Activated CD8-positive, alpha-beta memory T cell treated with anti-CD3 and anti-CD28 coated beads for 4 hours (primary cell): ENCODE results near the gene CTDP1.

Experiments
- DNase-seq, 2 donors: peaks; one replicate each; pipeline ENCODE4 v3.0.0-alpha.2; 2020; ENCODE audit warnings: low read depth in 2 of 2

CTDP1 gene

GRCh38 chr18:79765491-79766245 lies 86.1 kb downstream of the CTDP1 start:
- no peak for DNase-seq

DNA sequence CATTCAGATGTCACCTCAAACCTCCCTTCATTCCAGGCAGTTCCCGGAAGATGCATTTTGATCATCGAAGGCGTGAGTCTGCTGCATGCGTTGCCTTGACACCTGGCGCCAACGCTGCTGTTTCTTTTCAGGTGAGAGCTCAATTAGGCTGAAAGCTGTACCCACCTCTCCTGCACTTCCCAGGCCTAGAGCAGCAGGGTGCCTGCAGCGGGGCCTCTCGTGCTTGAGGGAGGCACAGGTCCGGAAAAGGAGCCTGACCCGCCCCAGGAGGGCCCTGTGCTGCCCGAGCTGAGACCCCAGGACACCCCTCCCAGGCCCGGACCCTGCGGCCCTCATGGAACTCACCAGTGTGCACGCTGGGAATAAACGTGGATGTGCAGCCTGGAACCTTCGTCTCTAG lies 86.7 kb downstream of the CTDP1 start:
- DNase-seq = no peak

- no peak for DNase-seq
Measured at GRCh38 chr18:79768745-79769144, 89.1 kb downstream of the CTDP1 start.

DNA sequence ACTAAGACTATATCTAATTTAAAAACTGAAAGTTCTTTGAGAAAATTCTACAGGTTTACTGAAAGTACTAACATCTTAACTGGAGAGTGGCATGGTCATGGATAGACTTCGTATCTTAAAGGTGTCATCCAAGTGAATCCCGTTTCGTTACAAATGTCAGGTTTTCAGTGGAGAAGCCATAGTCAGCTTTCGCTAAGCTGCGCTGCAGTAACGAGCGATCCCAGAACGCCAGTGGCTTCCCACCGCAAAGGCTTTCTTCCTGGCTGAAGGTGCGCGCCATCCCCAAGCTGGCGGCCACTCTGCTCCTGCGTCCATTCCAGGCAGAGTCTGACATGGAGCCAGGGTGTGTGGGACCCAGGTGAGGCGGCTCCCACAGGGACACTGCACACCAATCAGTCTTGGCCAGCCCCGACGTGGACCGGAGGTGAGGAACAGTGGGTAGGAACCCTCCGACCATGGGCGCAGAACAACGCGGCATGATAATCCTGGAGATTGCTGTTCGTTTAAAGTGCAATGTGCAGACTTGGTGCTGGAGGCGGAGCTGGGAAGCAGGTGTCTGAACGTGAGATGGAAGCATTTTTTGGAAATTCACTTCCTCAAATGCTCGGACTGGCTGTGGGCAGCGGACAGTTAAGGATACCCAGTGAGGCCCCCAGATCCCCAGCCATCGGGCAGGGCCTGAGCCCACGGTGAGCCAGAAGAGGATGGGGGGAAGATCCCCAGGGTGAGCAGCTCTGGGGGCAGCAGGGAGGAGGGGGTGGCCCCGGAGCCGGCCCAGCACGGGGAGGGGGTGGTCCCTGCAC lies 90.3 kb downstream of the CTDP1 start:
- DNase-seq = no peak

- DNase-seq = no peak
Measured at GRCh38 chr18:79770501-79770815, 90.9 kb downstream of the CTDP1 start.

GRCh38 chr18:79770826-79771225 lies 91.2 kb downstream of the CTDP1 start:
- no peak for DNase-seq

- no peak for DNase-seq
Measured at GRCh38 chr18:79771446-79772107, 92.0 kb downstream of the CTDP1 start.

DNA sequence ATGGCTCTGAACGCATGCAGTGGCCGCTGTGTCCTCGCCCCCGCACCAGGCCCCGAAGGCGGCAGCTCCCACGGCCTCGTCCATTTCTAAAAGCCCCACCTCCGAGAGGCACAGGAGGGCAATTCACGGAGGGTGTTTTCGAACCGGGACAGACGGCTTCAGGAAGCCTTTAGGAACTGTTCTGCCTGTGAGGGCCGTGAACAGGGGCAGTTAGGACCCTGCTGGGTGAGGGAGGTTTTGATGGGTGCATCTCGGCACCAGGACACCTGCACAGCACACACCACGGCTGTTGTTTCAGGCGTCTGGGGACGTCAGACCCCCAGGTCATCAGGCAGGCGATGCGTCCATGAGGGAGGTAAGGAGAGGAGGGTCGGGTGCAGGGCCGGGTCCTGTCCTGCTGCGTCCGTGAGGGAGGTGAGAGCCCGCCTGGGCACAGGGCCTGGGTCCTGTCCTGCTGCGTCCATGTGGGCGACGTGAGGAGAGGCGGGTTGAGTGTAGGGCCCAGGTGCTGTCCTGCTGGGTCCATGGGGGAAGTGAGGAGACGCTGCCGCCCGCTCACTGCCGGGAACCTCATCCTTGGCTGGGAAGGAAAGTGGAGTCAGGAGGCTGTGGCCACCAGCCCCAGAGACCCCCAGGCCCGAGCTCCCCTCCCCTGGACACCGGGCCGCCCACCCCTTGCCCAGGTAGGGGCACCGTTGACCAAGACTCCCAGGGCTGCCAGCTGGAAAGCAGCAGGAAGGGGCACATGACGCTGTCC lies 92.7 kb downstream of the CTDP1 start:
- DNase-seq = no peak

DNA sequence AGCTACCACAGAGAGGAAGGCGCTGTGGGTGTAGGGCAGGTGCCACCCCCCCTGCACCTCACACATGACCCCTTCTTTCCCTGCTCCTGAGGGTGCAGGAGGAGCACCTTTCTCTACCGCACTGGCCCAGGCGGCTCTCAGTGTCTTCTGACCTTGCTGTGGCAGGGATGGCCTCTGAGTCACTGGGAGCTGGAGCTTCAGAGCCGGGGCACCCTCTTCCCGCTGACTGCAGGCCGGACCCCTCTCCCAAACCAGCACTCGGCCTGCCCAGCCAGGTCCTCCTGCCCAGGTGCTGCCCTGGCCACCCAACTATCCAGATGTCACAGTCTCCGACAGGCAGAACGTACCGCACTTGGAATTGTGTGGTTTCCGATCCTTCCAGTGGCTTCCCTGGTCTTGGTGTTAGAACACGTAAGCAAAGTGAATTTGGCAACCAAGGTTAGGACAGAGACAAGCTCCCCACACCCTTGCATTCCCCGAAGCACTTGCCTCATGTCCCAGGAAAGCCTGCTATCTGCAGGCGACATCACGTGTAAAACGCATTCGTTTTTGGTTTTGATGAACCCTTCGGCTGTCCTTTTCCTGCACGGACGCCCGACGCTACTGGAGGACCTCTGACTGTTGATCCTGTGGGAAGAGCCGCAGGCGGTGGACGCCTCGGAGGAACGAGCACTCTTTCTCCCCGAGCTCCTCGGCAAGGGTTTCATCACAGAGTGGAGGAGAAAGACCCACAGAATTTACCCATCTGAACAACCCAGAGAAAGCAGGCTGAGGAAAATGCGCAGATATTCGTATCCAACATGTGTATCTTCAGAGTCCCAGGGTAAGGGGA lies 93.5 kb downstream of the CTDP1 start:
- DNase-seq = no peak

- no peak for DNase-seq
Measured at GRCh38 chr18:79774111-79774510, 94.5 kb downstream of the CTDP1 start.

GRCh38 chr18:79775441-79776221 lies 96.0 kb downstream of the CTDP1 start:
- no peak for DNase-seq

DNA sequence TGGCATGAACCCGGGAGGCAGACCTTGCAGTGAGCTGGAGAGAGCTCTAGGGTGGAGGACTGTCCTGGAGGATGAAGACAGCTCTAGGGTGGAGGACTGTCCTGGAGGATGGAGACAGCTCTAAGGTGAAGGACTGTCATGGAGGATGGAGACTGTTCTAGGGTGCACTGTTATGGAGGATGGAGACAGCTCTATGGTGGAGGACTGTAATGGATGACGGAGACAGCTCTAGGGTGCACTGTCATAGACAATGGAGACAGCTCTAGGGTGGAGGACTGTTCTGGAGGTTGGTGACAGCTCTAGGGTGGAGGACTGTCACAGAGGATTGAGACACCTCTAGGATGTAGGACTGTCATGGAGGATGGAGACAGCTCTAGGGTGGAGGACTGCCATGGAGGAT lies 97.1 kb downstream of the CTDP1 start:
- DNase-seq = no peak

- no peak for DNase-seq
Measured at GRCh38 chr18:79778291-79778791, 98.7 kb downstream of the CTDP1 start.

DNA sequence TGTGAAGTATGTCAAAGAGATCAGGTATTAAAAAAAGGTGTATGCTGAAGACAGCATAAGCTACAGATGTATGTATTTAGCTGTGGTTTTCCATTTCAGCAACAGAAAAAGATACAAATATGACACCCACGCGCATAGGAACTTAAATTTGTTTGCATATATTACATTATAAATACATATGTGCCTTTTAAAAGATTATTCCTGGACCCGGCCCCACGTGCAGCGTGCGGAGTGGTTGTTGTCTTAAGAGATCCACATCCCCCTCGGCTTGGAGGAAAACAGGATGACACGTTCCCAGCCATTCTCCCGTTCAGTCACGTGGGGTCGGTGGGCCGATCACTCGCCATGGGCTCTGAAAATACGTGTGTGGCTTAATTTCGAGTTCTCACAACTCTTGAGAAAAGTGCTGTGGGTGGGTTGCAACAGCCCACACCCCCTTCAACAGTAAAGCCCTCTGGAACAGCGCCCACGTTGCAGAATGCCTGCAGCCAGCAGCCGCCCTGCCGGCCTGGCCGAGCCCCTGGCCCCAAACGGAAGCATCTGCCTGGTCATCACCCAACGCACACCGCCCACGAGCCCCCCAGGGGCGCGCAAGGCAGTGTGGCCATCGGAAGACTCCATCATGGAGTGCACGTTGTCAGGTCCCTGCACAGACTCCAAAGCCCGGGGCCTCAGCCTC lies 99.6 kb downstream of the CTDP1 start:
- no peak for DNase-seq

- no peak for DNase-seq
Measured at GRCh38 chr18:79779700-79780190, 100.1 kb downstream of the CTDP1 start.

DNA sequence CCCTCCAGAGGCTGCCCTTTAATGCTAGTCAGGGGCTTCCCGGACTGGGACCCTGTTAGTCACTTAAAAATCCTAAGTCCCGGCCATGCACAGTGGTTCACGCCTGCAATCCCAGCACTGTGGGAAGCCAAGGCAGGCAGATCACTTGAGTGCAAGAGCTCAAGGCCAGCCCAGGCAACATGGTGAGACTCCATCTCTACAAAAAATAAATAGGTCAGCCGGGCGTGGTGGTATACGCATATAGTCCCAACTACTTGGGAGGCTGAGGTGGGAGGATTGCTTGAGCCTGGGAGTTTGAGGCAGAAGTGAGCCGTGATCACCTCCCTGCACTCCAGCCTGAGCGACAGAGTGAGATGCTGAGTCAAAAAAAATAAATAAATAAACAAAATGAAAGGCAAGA lies 100.9 kb downstream of the CTDP1 start:
- DNase-seq = no peak

GRCh38 chr18:79781331-79781941 lies 101.8 kb downstream of the CTDP1 start:
- no peak for DNase-seq

DNA sequence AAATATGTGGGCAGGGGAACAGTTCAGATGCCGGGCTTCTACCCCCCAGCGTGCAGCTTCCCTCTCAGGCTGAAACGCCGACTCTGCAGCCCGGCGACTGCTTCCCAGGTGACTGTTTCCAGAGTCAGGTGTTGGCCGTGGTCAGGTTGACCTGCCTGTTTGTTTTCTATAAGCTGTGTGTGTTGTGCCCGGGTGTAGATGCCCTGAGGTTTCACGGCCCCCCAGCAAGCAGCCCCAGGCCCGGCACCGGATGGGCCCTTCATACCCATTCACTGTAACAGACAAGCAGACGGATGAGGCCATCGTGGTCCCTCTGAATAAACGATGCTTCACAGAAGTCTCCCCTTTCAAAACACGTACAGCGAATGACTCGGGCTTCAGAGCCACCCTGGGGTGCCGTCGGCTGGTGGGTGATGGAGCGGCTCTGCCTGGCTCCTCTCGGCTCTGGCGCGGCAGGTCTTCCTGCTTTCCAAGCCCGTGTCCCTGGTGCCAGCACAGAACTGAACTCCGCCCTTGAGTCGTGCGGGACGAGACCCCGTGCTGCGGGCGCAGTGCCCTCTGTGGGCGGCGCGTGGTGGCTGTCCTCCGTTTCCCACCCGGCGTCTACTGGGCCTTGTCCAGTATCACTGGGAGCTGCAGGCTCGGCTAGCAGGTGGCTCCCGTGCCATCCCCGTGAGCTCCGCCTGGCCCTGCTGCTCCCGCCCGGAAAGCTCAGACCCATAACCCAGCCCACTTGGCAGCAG lies 103.1 kb downstream of the CTDP1 start:
- DNase-seq = no peak
